HG03064 (cell line): ENCODE results near the gene TSPAN2.
"Not testable (repeated sequence)": the region's sequence is repeated elsewhere in the genome, so short reads cannot be mapped to it uniquely, and the experiment has no call there.

Source experiments
- ATAC-seq: cut with Tn5 transposase; IDR thresholded peaks from one replicate; pipeline ENCODE4 v1.9.1; 2021; ENCODE audit warnings: low read depth; ENCODE audit not compliant: unreplicated experiment

The TSPAN2 gene

GRCh38 chr1:115051850-115052249, 37.5 kb downstream of the TSPAN2 start:
- ATAC-seq: no peak

GRCh38 chr1:115046751-115047150, 42.6 kb downstream of the TSPAN2 start:
- ATAC-seq: no peak

- no peak for ATAC-seq
Observed at GRCh38 chr1:115041654-115042053, 47.6 kb downstream of the TSPAN2 start.

- ATAC-seq: no peak
Observed at GRCh38 chr1:115040501-115040900, 48.8 kb downstream of the TSPAN2 start.

GRCh38 chr1:115036814-115037507, 52.3 kb downstream of the TSPAN2 start:
- no peak for ATAC-seq

GRCh38 chr1:115035652-115036051, 53.7 kb downstream of the TSPAN2 start:
- no peak for ATAC-seq

- no peak for ATAC-seq
Observed at GRCh38 chr1:115031595-115031994, 57.7 kb downstream of the TSPAN2 start.

- no peak for ATAC-seq
Observed at GRCh38 chr1:115029526-115029925, 59.8 kb downstream of the TSPAN2 start, which contains the start of gene TSHB. Gene TSHB (plus strand): TSS chr1:115029826. CDS start chr1:115033363, 3,537 bp downstream.

- no peak for ATAC-seq
Observed at GRCh38 chr1:115023593-115023992, 65.7 kb downstream of the TSPAN2 start.

- ATAC-seq: no peak
Observed at GRCh38 chr1:115021145-115021544, 68.2 kb downstream of the TSPAN2 start.

- not testable (repeated sequence) for ATAC-seq
Observed at GRCh38 chr1:115019549-115019948, 69.8 kb downstream of the TSPAN2 start.

GRCh38 chr1:115013792-115014191, 75.5 kb downstream of the TSPAN2 start:
- no peak for ATAC-seq

- no peak for ATAC-seq
Observed at GRCh38 chr1:115012434-115012833, 76.9 kb downstream of the TSPAN2 start.

- no peak for ATAC-seq
Observed at GRCh38 chr1:115012006-115012405, 77.3 kb downstream of the TSPAN2 start.

- ATAC-seq: no peak
Observed at GRCh38 chr1:115006191-115006590, 83.1 kb downstream of the TSPAN2 start.
